CD4-positive, alpha-beta memory T cell (primary cell): Measurements from ENCODE around the gene IFI27L2. TPM values are rescaled to one million over a fixed set of nuclear protein-coding genes. Genes with fewer than 3 reads are reported as not detected.

Experiments
- polyA plus RNA-seq, 2 donors: library from polyadenylated mRNA; unstranded; fragments of 300-500 nt; fragmentation: Illumina TruSeq; gene quantifications; one replicate each; pipeline ENCODE4 v1.2.3, GENCODE V29; 2021
- total RNA-seq, 2 experiments: library from RNA; stranded (reverse); gene quantifications; one replicate each; pipeline ENCODE4 v1.2.3, GENCODE V29; 2021

The IFI27L2 gene
- total and polyA plus RNA-seq, 4 experiments from 2014 or later = 34.0 to 87.9 (median 49.8) TPM

Other genes with a start within 250 kb of the IFI27L2 start
- gene FAM181A, start 202.3 kb downstream of the IFI27L2 start, total RNA-seq = not detected
- gene FAM181A, start 202.3 kb downstream of the IFI27L2 start, polyA plus RNA-seq = not detected
- 10 to 100 TPM; 27.3 to 29.7 TPM for gene ASB2, start 153.0 kb downstream of the IFI27L2 start, total RNA-seq
- gene ASB2, start 153.0 kb downstream of the IFI27L2 start, polyA plus RNA-seq = 1 to 10 TPM in 1 of 2 donors, under 1 TPM in 1; 0.87 to 2.3 TPM
- gene CCDC197, start 132.3 kb downstream of the IFI27L2 start, total RNA-seq = not detected
- not detected for gene CCDC197, start 132.3 kb downstream of the IFI27L2 start, polyA plus RNA-seq
- under 1 TPM; 0.42 to 0.67 TPM for gene OTUB2, start 103.3 kb downstream of the IFI27L2 start, total RNA-seq
- 1 to 10 TPM in 1 of 2 donors, under 1 TPM in 1; 0.19 to 1.1 TPM for gene OTUB2, start 103.3 kb downstream of the IFI27L2 start, polyA plus RNA-seq
- gene DDX24, start 48.4 kb downstream of the IFI27L2 start, total RNA-seq = 100 to 1,000 TPM; 313 to 322 TPM
- gene DDX24, start 48.4 kb downstream of the IFI27L2 start, polyA plus RNA-seq = 100 to 1,000 TPM; 135 to 307 TPM
- gene IFI27L1, start 48.3 kb downstream of the IFI27L2 start, total RNA-seq = 1 to 10 TPM; 7.4 to 7.9 TPM
- gene IFI27L1, start 48.3 kb downstream of the IFI27L2 start, polyA plus RNA-seq = 1 to 10 TPM; 6.3 to 8.5 TPM
- gene IFI27, start 18.9 kb downstream of the IFI27L2 start, total RNA-seq = 1 to 10 TPM in 1 of 2 experiments, under 1 TPM in 1; 0.87 to 1.5 TPM
- gene IFI27, start 18.9 kb downstream of the IFI27L2 start, polyA plus RNA-seq = 10 to 100 TPM; 15.9 to 24.0 TPM
- gene PPP4R4, start 44.7 kb upstream of the IFI27L2 start, total RNA-seq = 1 to 10 TPM; 6.3 to 7.3 TPM
- 1 to 10 TPM in 1 of 2 donors, under 1 TPM in 1; 0.38 to 1.2 TPM for gene PPP4R4, start 44.7 kb upstream of the IFI27L2 start, polyA plus RNA-seq
- gene SERPINA10, start 163.7 kb upstream of the IFI27L2 start, total RNA-seq = not detected
- not detected for gene SERPINA10, start 163.7 kb upstream of the IFI27L2 start, polyA plus RNA-seq
- gene SERPINA6, start 193.7 kb upstream of the IFI27L2 start, total RNA-seq = not detected
- not detected for gene SERPINA6, start 193.7 kb upstream of the IFI27L2 start, polyA plus RNA-seq
- not detected for gene SERPINA2, start 237.1 kb upstream of the IFI27L2 start, total RNA-seq
- gene SERPINA2, start 237.1 kb upstream of the IFI27L2 start, polyA plus RNA-seq = not detected